Uterus (tissue), 4 donors: ENCODE data around the gene SUSD1. TPM values are rescaled to one million over a fixed set of nuclear protein-coding genes. Genes with fewer than 3 reads are reported as not detected.

Experiments used
- DNase-seq, 2 donors: peaks; one replicate each; pipeline ENCODE4 v3.0.0-alpha.2; 2019 to 2020
- H3K27ac ChIP-seq, 2 donors: fragments of 200-600 bp; sonication (generic); 1 replicate in 1 of 2; 2 replicates in 1 of 2; pipeline ENCODE4 v1.5.1; 2016 to 2018
- H3K27me3 ChIP-seq, 2 donors: fragments of 200-600 bp; sonication (generic); one replicate each; pipeline ENCODE4 v1.5.1; 2018 to 2019; ENCODE audit warnings: control low read depth in 1 of 2
- H3K36me3 ChIP-seq, 2 donors: fragments of 200-600 bp; sonication (generic); one replicate each; pipeline ENCODE4 v1.5.1; 2019; ENCODE audit warnings: control low read depth in 1 of 2
- H3K4me1 ChIP-seq, 2 donors: fragments of 200-600 bp; sonication (generic); one replicate each; pipeline ENCODE4 v1.5.1; 2018 to 2019; ENCODE audit warnings: control low read depth in 1 of 2
- H3K4me3 ChIP-seq, 2 donors: fragments of 200-600 bp; sonication (generic); 1 replicate in 1 of 2; 2 replicates in 1 of 2; pipeline ENCODE4 v1.5.1; 2018 to 2019; ENCODE audit warnings: mild to moderate bottlenecking in 1 of 2
- H3K9me3 ChIP-seq, 2 donors: fragments of 200-600 bp; sonication (generic); one replicate each; pipeline ENCODE4 v1.5.1; 2019; ENCODE audit warnings: control low read depth in 1 of 2
- POLR2A ChIP-seq, 2 donors: fragments of 450-650 bp; IDR thresholded peaks; one replicate each; pipeline ENCODE4 v1.6.1; 2016; ENCODE audit warnings: antibody characterized with exemption in 2 of 2, mild to moderate bottlenecking in 1 of 2, moderate library complexity in 1 of 2
- intact Hi-C: fragments of 100-400 bp; cut with DNase I; formaldehyde crosslinking; loops from one replicate; pipeline ENCODE4 v1.15.1; 2023; ENCODE audit warnings: low total_unique reads
- total RNA-seq, 4 donors: library from RNA; depleted of rRNA in 3 of 4; stranded (reverse); fragments of >200 nt in 3 of 4; gene quantifications; one replicate each; pipeline versions ENCODE4 v1.1.0 to v1.2.4, GENCODE V29; 2014 to 2023
- TF ChIP-seq, protein P1 (sequence below), 4 experiments: fragments of 200-600 bp in 2 of 4; fragments of 450-650 bp in 2 of 4; sonication (generic) in 2 of 4; IDR thresholded peaks; one replicate each; pipeline ENCODE4 v1.5.1; 2016 to 2019; ENCODE audit warnings: antibody characterized with exemption in 4 of 4, mild to moderate bottlenecking in 2 of 4, moderate library complexity in 1 of 4
- donor health status: DM: yes; HTN: yes; CAD: no.

SUSD1 gene
- total RNA-seq, 4 donors from 2014 or later = 2.9 to 22.5 (median 10.0) TPM

DNA sequence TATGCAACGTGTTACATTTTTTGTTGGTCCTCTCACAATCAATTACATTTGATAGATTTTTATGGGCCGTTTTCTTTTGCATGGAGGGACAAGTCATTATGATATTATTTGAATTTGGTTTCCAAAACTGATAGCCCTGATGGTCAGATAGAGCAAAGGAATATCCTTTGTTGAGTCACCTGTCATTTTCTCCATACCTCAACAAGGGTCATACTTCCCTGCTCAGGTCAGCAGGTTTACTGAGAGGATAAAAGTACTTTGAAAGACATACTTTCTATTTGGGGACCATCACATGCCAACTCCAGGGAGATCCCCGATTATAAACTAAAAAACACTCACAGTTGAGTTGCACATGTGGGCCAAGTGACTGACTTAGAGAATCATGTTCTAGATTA lies 132.9 kb downstream of the SUSD1 start:
- Histone ChIP-seq H3K4me1 (no peaks in the 10 kb centered on the region), H3K36me3 (no peaks in the 10 kb centered on the region), H3K27ac (no peak overlapping the region), H3K27me3 (no peaks in the 10 kb centered on the region), H3K9me3 (no peaks in the 10 kb centered on the region), H3K4me3 (no peak overlapping the region)
- intact Hi-C loops = no loop called here
- no peak for DNase-seq
- TF ChIP-seq, protein P1, sequence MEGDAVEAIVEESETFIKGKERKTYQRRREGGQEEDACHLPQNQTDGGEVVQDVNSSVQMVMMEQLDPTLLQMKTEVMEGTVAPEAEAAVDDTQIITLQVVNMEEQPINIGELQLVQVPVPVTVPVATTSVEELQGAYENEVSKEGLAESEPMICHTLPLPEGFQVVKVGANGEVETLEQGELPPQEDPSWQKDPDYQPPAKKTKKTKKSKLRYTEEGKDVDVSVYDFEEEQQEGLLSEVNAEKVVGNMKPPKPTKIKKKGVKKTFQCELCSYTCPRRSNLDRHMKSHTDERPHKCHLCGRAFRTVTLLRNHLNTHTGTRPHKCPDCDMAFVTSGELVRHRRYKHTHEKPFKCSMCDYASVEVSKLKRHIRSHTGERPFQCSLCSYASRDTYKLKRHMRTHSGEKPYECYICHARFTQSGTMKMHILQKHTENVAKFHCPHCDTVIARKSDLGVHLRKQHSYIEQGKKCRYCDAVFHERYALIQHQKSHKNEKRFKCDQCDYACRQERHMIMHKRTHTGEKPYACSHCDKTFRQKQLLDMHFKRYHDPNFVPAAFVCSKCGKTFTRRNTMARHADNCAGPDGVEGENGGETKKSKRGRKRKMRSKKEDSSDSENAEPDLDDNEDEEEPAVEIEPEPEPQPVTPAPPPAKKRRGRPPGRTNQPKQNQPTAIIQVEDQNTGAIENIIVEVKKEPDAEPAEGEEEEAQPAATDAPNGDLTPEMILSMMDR (IDR thresholded peaks at IDR 0.05) = no peak
- no peak for TF ChIP-seq POLR2A (IDR thresholded peaks at IDR 0.05)

DNA sequence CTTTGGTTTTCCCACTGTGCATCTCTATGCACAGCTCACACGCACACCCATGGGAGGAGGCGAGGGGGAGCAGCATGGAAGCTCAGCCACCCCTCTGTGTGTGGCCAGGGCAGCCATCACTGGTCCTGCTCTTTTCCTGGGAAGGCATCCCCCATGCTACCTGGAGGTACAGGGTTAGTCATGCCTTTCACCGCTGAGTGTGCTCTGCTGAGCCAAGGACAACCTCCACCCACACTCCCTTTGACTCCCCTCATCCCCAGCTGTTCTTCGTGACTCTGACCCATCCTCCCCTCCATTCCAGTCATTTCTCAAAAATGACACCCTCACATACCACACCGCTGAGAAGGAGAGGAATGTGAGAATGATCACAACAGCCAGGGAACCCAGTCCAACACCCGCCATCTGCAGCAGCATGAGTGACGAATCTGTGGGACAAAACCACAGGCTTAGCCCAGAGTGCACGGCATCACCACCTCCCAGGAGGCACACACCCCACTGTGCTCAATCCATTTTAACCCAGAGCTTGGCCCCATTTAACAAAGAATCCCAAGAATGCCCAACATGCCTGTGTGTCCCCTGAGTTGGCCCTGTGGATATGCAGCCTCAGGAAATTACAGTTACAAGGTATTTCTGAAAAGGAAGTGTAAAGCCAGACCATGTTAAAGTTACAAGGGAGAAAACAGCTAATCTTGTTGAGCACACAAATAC lies 133.4 kb downstream of the SUSD1 start:
- intact Hi-C loops = no loop called here
- Histone ChIP-seq H3K4me3 (no peak overlapping the region), H3K9me3 (no peaks in the 10 kb centered on the region), H3K27me3 (no peaks in the 10 kb centered on the region), H3K27ac (no peak overlapping the region), H3K36me3 (no peaks in the 10 kb centered on the region), H3K4me1 (no peaks in the 10 kb centered on the region)
- no peak for TF ChIP-seq POLR2A (IDR thresholded peaks at IDR 0.05)
- TF ChIP-seq, protein P1 (IDR thresholded peaks at IDR 0.05) = no peak
- peak in 1 of 2 donors; percentile 24 for DNase-seq

DNA sequence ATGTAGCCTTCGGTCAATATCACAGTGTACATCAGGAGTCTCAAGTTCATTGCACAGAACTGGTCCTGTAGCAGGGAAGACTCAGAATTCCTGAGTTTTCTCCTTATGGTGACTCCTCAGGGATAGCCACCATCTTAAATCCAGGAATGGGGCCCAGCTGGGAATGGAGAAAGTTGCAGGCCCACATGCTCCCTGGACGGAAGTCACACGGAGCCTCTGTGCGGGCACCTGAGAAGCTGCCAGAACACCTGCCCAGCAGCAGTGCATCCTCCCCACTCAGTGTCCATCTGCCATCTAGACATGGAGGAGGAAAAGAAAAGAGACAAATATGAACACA lies 133.9 kb downstream of the SUSD1 start:
- H3K9me3 ChIP-seq = no peaks in the 10 kb centered on the region
- H3K36me3 ChIP-seq = no peaks in the 10 kb centered on the region
- intact Hi-C loops = no loop called here
- TF ChIP-seq, protein P1 (IDR thresholded peaks at IDR 0.05) = no peak
- no peak for TF ChIP-seq POLR2A (IDR thresholded peaks at IDR 0.05)
- H3K4me1 ChIP-seq = no peaks in the 10 kb centered on the region
- H3K27me3 ChIP-seq = no peaks in the 10 kb centered on the region
- H3K4me3 ChIP-seq = no peak overlapping the region
- DNase-seq = no peak
- H3K27ac ChIP-seq = no peak overlapping the region

DNA sequence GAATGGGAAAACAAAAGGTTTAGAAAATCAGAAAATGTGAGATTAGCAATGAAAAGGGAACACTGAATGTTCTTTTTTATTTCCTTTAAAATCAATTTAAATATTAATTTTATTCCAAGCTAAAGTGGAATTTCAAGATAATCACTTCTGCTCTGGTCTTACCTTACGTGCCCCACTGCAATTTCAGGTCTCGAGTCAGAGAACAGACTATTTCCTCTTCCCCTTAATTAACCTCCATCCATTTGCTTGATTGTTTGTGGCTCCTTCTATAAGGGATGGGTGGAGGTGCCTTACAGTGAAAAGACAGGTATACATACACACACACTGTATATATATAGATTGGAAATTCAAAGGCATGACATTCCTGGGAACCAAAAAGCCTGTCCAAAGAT lies 137.1 kb downstream of the SUSD1 start:
- no peak for DNase-seq
- TF ChIP-seq, protein P1 (IDR thresholded peaks at IDR 0.05) = no peak
- Histone ChIP-seq H3K4me1 (no peaks in the 10 kb centered on the region), H3K4me3 (no peak overlapping the region), H3K9me3 (no peaks in the 10 kb centered on the region), H3K36me3 (no peaks in the 10 kb centered on the region), H3K27ac (no peak overlapping the region), H3K27me3 (no peaks in the 10 kb centered on the region)
- intact Hi-C loops = no loop called here

DNA sequence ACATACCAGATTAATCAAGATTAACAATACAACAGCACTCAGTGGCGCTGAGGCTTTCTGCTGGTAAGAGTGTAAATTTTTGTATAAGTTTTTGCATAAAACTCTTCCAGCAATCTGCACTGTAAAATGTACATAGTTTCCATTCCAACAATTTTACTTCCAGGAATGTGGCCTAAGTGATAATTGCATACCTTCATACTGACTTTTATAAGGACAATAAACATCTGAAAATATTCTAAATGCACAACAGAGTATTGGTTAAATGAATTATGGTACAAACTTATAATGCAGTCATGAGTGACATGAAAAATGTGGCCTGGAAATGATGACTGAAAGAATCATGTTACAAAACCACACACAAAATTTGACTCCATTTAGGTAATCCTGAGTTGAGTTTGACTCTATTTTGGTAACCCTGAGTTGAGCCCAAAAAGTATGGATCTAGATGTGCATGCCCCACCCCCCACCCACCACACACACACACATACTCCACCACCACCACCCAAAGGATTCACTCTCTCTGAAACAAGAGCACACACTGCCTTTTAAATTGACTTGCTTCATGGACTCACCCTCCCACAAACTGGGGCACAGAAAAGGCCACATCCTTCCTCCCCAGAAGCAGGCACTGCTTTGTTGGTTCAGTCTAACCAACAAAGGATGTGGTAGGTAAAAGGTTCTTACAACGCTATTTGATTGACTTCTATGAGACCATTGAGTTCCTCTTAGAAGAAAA lies 137.6 kb downstream of the SUSD1 start:
- H3K36me3 ChIP-seq = no peaks in the 10 kb centered on the region
- no peak overlapping the region for H3K4me3 ChIP-seq
- DNase-seq = no peak
- no peak for TF ChIP-seq POLR2A (IDR thresholded peaks at IDR 0.05)
- TF ChIP-seq, protein P1 (IDR thresholded peaks at IDR 0.05) = no peak
- no peak overlapping the region for H3K27ac ChIP-seq
- H3K9me3 ChIP-seq = no peaks in the 10 kb centered on the region
- intact Hi-C loops = no loop called here
- no peaks in the 10 kb centered on the region for H3K4me1 ChIP-seq
- H3K27me3 ChIP-seq = no peaks in the 10 kb centered on the region
